ENCODE results near the gene HCFC1R1. TPM values are rescaled to one million over a fixed set of nuclear protein-coding genes. Genes with fewer than 3 reads are reported as not detected.

The HCFC1R1 gene
- total and polyA plus RNA-seq, 2 of the 8 experiments (the other 6 are each of a cell fraction or from before 2014, with no cell fraction given), result 72.7 to 138 TPM

DNA sequence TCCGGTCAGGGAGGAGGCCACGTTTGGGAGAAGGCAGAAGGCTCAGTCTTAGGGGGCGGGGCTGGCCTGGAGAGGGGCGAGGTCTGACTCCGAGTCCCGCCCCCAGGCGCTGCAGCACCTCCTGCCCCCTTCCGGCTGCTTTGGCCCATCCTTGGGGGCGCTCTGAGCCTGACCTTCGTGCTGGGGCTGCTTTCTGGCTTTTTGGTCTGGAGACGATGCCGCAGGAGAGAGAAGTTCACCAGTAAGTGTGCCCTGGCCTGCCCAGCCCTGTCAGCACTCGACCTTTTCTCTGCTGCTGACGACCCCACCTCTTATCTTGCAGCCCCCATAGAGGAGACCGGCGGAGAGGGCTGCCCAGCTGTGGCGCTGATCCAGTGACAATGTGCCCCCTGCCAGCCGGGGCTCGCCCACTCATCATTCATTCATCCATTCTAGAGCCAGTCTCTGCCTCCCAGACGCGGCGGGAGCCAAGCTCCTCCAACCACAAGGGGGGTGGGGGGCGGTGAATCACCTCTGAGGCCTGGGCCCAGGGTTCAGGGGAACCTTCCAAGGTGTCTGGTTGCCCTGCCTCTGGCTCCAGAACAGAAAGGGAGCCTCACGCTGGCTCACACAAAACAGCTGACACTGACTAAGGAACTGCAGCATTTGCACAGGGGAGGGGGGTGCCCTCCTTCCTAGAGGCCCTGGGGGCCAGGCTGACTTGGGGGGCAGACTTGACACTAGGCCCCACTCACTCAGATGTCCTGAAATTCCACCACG is 2.1 kb downstream of the HCFC1R1 start:
- peak overlapping the region; percentile 33; the same call in 1 of the 2 replicates for H2BK12ac ChIP-seq (ENCODE audit: low read depth, low read length)
- H2BK20ac ChIP-seq (ENCODE audit: low read length), result no peak overlapping the region
- 0 out of 2 replicates have a peak overlapping the region, but pooled peaks have one; percentile 40 for H2BK15ac ChIP-seq (ENCODE audit: low read length)
- peak overlapping the region; percentile 39 to 66 (median 62); a peak in 6 of 7 replicates for H3K9ac ChIP-seq (replicated peaks in 1 of 4; ENCODE audit: extremely low read depth in 1 of 4, low read depth in 3 of 4, low read length in 3 of 4)
- H4K5ac ChIP-seq (ENCODE audit: insufficient read length, low read depth, low read length), result peak overlapping the region; percentile 95
- peaks cover 24% of the 10 kb centered on the region; the same call in 1 of the 2 replicates for H3K23me2 ChIP-seq (ENCODE audit: low read depth, low read length)
- peaks cover 0 to 20% (median 18%) of the 10 kb centered on the region in 4 experiments; a peak in 6 of 7 replicates for H3K4me1 ChIP-seq (replicated peaks in 1 of 4; ENCODE audit: control insufficient read depth in 3 of 4, insufficient read depth in 4 of 4, low read length in 3 of 4)
- peak overlapping the region; percentile 83 to 88 for H3K4me2 ChIP-seq (ENCODE audit: insufficient read depth in 1 of 2, low read depth in 2 of 2, low read length in 2 of 2)
- peak overlapping the region; percentile 99 for H3K4ac ChIP-seq (replicated peaks; ENCODE audit: insufficient read length, low read depth, low read length)
- peaks cover 0 to 12% (median 7%) of the 10 kb centered on the region in 4 experiments; a peak in 7 of 8 replicates for H3K36me3 ChIP-seq (ENCODE audit: control insufficient read depth in 2 of 4, insufficient read depth in 4 of 4, low read length in 3 of 4)
- no peaks in the 10 kb centered on the region for H3K27me3 ChIP-seq (replicated peaks in 1 of 4; ENCODE audit: control insufficient read depth in 3 of 4, extremely low read depth in 1 of 4, insufficient read depth in 3 of 4, low read length in 3 of 4)
- H3K18ac ChIP-seq (ENCODE audit: extremely low read depth, low read length), result peak overlapping the region; percentile 85
- peak overlapping the region; percentile 74 to 97 (median 94) for H3K4me3 ChIP-seq (ENCODE audit: extremely low read depth in 1 of 4, insufficient read depth in 2 of 4, low read depth in 3 of 4, low read length in 4 of 4)
- 2% methylated on average over 21 of the region's 25 CpGs; no CpG with 5 or more reads in 1 of the 2 experiments for WGBS, 2 experiments (ENCODE audit: extremely low coverage in 1 of 2, insufficient coverage in 1 of 2, insufficient read length in 1 of 2, insufficient replicate concordance in 2 of 2, low coverage in 1 of 2, low lambda C conversion rate in 2 of 2, missing lambda C conversion rate in 1 of 2)
- no peak overlapping the region for H2AFZ ChIP-seq (ENCODE audit: low read length)
- FAIRE-seq (no peak), DNase-seq (ENCODE audit: low read depth in 1 of 2, low spot score in 2 of 2) (peak; percentile 77 to 81)
- no peak overlapping the region; the same call in 1 of the 2 replicates for H2AK5ac ChIP-seq (ENCODE audit: low read depth, low read length)
- H3K79me2 ChIP-seq (ENCODE audit: control insufficient read depth in 1 of 2, insufficient read depth in 2 of 2, low read length in 2 of 2), result peaks cover 8 to 14% of the 10 kb centered on the region in 2 experiments
- H3K79me1 ChIP-seq (ENCODE audit: low read depth, low read length), result no peaks in the 10 kb centered on the region
- H3K27ac ChIP-seq (ENCODE audit: low read depth, low read length), result peak overlapping the region; percentile 83
- no peak overlapping the region for H2BK120ac ChIP-seq (replicated peaks; ENCODE audit: low read depth, low read length)
- peak overlapping the region; percentile 94 for H2BK5ac ChIP-seq (ENCODE audit: low read depth, low read length)
- no peak overlapping the region for H3K56ac ChIP-seq (replicated peaks; ENCODE audit: insufficient read length, low read depth, low read length)
- peaks cover 5 to 22% of the 10 kb centered on the region in 2 experiments for H4K20me1 ChIP-seq (replicated peaks in 1 of 2; ENCODE audit: control insufficient read depth in 1 of 2, insufficient read depth in 2 of 2, low read length in 2 of 2)
- POLR2A ChIA-PET (ENCODE audit: partially characterized antibody), result interaction anchor here (0.6 to 35.7 kb wide), 15 partner anchors 5 to 997 kb away, joined by 3 to 1808 read pairs (median 11); partner anchors contain the start of genes BICDL2, CLDN6, CLDN9 and HCFC1R1
- peak overlapping the region; percentile 71 for H4K8ac ChIP-seq (ENCODE audit: extremely low read depth, insufficient read depth, low read length)
- no peaks in the 10 kb centered on the region for H3K9me3 ChIP-seq (ENCODE audit: insufficient read depth in 2 of 2, low read depth in 1 of 2, low read length in 1 of 2)
- CTCF ChIA-PET (ENCODE audit: partially characterized antibody), result interaction anchor here (1.0 to 23.8 kb wide), 13 partner anchors 10 to 104 kb away, joined by 3 to 639 read pairs (median 6); partner anchors contain the start of genes CLDN9 and ZSCAN10
- H3K23ac ChIP-seq (ENCODE audit: insufficient read length), result no peak overlapping the region
- H3K14ac ChIP-seq (ENCODE audit: insufficient read length), result no peak overlapping the region
- peak overlapping the region; percentile 8 for H4K91ac ChIP-seq (replicated peaks; ENCODE audit: insufficient read length, low read length)
- TF ChIP-seq, protein P1, sequence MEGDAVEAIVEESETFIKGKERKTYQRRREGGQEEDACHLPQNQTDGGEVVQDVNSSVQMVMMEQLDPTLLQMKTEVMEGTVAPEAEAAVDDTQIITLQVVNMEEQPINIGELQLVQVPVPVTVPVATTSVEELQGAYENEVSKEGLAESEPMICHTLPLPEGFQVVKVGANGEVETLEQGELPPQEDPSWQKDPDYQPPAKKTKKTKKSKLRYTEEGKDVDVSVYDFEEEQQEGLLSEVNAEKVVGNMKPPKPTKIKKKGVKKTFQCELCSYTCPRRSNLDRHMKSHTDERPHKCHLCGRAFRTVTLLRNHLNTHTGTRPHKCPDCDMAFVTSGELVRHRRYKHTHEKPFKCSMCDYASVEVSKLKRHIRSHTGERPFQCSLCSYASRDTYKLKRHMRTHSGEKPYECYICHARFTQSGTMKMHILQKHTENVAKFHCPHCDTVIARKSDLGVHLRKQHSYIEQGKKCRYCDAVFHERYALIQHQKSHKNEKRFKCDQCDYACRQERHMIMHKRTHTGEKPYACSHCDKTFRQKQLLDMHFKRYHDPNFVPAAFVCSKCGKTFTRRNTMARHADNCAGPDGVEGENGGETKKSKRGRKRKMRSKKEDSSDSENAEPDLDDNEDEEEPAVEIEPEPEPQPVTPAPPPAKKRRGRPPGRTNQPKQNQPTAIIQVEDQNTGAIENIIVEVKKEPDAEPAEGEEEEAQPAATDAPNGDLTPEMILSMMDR (IDR thresholded peaks at IDR 0.05; ENCODE audit: control extremely low read depth in 1 of 3, insufficient read depth in 1 of 3, low read depth in 1 of 3, low read length in 3 of 3), result peak; percentile 57 to 76 (median 64)
- TF ChIP-seq TCF12 (IDR thresholded peaks at IDR 0.05; ENCODE audit: low read depth, low read length) (no peak), KDM5A (IDR thresholded peaks at IDR 0.05; ENCODE audit: low read length) (no peak), CBX8 (IDR thresholded peaks at IDR 0.05; ENCODE audit: borderline replicate concordance, low read depth, low read length) (no peak), SP4 (IDR thresholded peaks at IDR 0.05; ENCODE audit: low read length) (0 out of 2 replicates have a peak, but pooled peaks have one; percentile 18)
- TF ChIP-seq, protein P2, sequence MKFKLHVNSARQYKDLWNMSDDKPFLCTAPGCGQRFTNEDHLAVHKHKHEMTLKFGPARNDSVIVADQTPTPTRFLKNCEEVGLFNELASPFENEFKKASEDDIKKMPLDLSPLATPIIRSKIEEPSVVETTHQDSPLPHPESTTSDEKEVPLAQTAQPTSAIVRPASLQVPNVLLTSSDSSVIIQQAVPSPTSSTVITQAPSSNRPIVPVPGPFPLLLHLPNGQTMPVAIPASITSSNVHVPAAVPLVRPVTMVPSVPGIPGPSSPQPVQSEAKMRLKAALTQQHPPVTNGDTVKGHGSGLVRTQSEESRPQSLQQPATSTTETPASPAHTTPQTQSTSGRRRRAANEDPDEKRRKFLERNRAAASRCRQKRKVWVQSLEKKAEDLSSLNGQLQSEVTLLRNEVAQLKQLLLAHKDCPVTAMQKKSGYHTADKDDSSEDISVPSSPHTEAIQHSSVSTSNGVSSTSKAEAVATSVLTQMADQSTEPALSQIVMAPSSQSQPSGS (IDR thresholded peaks at IDR 0.05; ENCODE audit: low read length), result peak; percentile 68; the same call in 1 of the 2 replicates

Data from H1 (cell line).